Measurements from ENCODE around the gene LRIG2.

LRIG2 gene

GRCh38 chr1:113170519-113170918, 97.5 kb downstream of the LRIG2 start:
- no peak for DNase-seq

DNA sequence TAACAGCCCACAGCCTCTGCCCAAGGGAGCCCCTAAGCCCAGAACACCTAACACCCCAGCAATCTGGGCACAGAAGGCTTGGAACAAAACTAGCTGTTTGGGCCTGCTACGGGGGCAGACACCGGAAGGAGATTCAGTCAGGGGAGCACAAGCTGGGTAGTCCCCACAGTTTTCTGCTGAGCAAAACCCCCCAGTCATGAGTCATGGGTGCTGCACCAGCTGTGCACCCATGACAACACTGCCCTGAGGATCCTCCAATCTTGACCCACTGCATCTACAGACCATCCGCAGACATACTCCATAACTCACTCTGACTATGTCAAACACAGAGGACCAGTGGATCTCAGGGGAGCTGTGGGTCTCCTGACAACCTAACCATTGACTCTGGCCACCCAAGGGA, 105.1 kb downstream of the LRIG2 start:
- DNase-seq: no peak

GRCh38 chr1:113178522-113178921, 105.5 kb downstream of the LRIG2 start:
- DNase-seq: no peak

Data from activated effector memory CD4-positive, alpha-beta T cell treated with Interleukin-2 at 50 U/mL for 16 hours (primary cell).